HG03521 (cell line): ENCODE data around the gene FSTL3.
"Not testable (repeated sequence)": the region's sequence is repeated elsewhere in the genome, so short reads cannot be mapped to it uniquely, and the experiment has no call there.

Source experiments
- ATAC-seq: cut with Tn5 transposase; IDR thresholded peaks from one replicate; pipeline ENCODE4 v1.9.1; 2021; ENCODE audit warnings: mild to moderate bottlenecking, moderate library complexity; ENCODE audit not compliant: unreplicated experiment

Gene FSTL3

GRCh38 chr19:709196-709964, 33.2 kb downstream of the FSTL3 start:
- ATAC-seq = no peak

- no peak for ATAC-seq
Measured at GRCh38 chr19:709965-710571, 33.9 kb downstream of the FSTL3 start.

GRCh38 chr19:710767-711166, 34.6 kb downstream of the FSTL3 start:
- no peak for ATAC-seq

GRCh38 chr19:711254-711653, 35.1 kb downstream of the FSTL3 start:
- no peak for ATAC-seq

GRCh38 chr19:715347-715746, 39.2 kb downstream of the FSTL3 start:
- no peak for ATAC-seq

- no peak for ATAC-seq
Measured at GRCh38 chr19:718251-718951, 42.2 kb downstream of the FSTL3 start.

GRCh38 chr19:718991-719512, 42.9 kb downstream of the FSTL3 start:
- no peak for ATAC-seq

- no peak for ATAC-seq
Measured at GRCh38 chr19:719636-720344, 43.6 kb downstream of the FSTL3 start.

- ATAC-seq = no peak
Measured at GRCh38 chr19:720345-721160, 44.4 kb downstream of the FSTL3 start.

- no peak for ATAC-seq
Measured at GRCh38 chr19:722553-723101, 46.4 kb downstream of the FSTL3 start.

- no peak for ATAC-seq
Measured at GRCh38 chr19:723247-723646, 47.1 kb downstream of the FSTL3 start.

- no peak for ATAC-seq
Measured at GRCh38 chr19:723714-724113, 47.5 kb downstream of the FSTL3 start.

GRCh38 chr19:725461-726089, 49.4 kb downstream of the FSTL3 start:
- no peak for ATAC-seq

- no peak for ATAC-seq
Measured at GRCh38 chr19:726993-727956, 51.1 kb downstream of the FSTL3 start.

- no peak for ATAC-seq
Measured at GRCh38 chr19:728011-728410, 51.8 kb downstream of the FSTL3 start.

GRCh38 chr19:729564-729963, 53.4 kb downstream of the FSTL3 start:
- ATAC-seq = not testable (repeated sequence)

- no peak for ATAC-seq
Measured at GRCh38 chr19:729965-730668, 53.9 kb downstream of the FSTL3 start.

GRCh38 chr19:731000-731399, 54.8 kb downstream of the FSTL3 start:
- ATAC-seq = no peak
